HG03457 (cell line): Measurements from ENCODE around the gene PAPPA.

ENCODE experiments used
- ATAC-seq: cut with Tn5 transposase; IDR thresholded peaks from one replicate; pipeline ENCODE4 v1.9.1; 2021; ENCODE audit warnings: moderate number of reproducible peaks; ENCODE audit not compliant: unreplicated experiment

PAPPA gene

DNA sequence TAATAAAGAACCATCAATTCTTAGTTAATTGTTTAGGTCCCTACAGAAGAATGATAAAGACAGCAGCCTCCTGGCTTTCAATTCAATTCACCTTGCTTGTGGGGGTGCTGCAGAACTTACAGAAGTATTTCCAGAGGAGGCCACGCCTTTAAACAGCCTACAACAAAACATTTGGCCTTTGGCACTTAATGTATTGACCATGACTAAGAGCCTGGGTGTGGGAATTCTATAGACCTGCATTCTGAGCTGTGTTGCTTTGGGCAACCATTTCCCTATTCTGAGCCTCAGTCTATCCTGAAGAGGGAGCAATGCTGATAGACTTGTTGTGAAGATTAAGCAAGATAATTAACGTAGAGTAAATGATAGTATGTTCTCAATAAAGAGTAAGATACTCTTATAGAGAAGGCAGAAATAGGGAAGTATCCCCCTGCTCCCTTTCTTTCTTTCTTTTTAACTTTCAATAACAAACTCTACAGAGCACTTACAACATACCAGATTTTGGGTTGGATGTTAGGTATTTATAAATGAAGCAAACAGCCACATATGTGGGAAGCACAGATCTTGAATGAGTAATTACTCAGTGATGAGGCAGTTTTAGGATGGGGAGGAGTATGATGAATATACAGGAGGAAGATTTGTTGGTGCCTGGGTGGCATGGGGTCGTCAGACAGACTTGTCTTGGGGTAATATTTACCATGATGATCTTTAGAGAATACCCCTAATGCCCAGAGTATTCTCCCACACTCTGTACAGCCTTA lies 28.4 kb downstream of the PAPPA start:
- no peak for ATAC-seq

- ATAC-seq, result no peak
These were observed 29.3 kb downstream of the PAPPA start for GRCh38 chr9:116182876-116183275.

- no peak for ATAC-seq
These were observed 34.1 kb downstream of the PAPPA start for GRCh38 chr9:116187570-116188170.

GRCh38 chr9:116189683-116190082 lies 36.1 kb downstream of the PAPPA start:
- ATAC-seq, result no peak

GRCh38 chr9:116190637-116191396 lies 37.2 kb downstream of the PAPPA start:
- no peak for ATAC-seq

DNA sequence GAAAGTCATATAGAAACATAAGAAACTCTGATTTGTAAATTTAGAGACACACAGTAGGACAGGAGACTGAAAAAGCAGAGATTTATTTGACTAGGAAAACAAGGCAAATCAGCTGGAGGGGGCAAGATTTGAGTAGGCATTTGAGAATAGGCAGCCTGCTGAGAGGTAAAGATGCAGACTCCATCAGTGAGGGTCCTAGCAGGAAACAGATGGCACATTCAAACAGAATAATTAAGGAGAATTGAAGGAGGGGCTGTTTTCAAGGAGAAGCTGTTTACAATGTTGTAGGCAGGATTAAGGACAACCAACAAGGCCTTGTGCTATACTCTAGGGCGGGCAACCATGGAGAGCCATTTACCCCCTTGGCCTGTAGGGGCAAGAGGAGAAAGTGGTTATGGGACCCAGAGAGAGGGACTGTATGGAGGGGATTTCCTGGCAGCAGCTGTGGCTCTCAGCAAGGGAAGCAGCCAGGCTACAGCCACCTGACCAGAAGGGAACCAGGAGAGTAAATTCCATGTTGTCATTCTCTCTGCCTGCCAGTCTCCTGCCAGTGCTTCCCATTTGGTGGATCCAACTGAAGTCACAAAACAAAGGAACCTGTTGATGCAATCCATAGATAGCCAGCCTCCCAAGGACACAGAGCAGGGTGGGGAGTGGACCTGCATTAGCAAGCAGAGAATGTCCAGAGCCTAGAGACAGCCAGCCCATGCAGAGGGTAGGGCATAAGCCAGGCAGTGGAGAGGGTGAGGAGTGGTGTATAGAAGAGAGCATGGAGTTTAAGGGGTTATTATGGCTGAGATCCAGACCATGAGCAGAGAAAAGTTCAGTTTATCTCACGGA lies 38.2 kb downstream of the PAPPA start:
- ATAC-seq, result no peak

DNA sequence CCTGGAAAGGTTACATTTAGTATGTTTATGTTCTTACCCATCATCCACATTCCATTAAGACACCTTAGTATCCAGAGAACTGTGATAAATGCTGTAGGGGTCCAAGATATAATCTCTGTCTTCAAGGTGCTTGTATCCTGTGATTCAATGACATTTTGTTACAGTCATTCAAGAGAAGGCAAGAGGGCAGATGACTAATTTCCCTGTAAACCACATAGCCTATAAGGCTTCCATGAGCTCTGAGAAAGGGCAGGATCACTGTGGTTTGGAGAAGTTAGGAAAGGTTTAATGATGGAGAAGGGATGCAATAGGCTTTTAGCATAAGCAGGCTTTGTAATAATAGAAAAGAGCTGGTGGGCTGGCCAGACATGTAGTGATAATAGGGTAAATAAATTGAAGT lies 40.0 kb downstream of the PAPPA start:
- ATAC-seq, result no peak

DNA sequence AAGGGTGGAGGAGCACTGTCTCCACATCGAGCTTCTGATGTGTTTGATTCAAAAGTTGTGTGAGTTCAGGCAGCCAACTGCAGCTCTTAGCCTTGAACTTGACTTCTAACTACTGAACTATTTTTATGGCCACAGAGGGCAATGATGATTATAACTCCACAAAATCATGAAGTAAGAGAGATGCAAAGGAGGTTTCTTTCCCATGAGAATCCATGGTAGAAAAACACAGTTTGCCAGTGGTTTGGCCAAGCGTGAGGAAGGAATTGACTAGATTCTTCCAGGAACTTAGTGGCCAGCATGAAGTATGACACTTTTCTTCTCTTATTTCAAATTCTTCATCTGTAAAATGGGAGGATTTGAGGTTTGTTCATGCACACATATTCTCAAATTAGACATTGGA lies 43.2 kb downstream of the PAPPA start:
- no peak for ATAC-seq

DNA sequence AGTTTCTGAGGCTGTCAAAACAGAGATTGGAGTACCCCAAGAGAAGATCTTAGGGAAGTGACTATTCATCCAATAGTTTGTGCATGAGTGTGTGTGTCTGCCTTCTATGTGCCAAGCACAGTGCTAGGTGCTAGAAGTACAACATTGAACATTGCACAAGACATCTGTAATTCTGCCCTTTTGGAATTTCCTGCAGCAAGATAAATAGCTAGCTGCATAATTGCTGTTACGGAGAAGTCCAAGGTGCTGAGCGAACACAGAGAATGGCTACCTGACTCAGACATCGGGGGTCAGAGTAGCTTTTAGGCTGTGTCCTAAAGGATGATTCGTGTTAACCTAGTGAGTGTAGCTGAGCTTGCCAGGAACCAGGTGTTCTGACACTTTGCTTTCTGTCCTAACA lies 44.8 kb downstream of the PAPPA start:
- no peak for ATAC-seq

- no peak for ATAC-seq
These were observed 48.8 kb downstream of the PAPPA start for GRCh38 chr9:116202219-116202912.

DNA sequence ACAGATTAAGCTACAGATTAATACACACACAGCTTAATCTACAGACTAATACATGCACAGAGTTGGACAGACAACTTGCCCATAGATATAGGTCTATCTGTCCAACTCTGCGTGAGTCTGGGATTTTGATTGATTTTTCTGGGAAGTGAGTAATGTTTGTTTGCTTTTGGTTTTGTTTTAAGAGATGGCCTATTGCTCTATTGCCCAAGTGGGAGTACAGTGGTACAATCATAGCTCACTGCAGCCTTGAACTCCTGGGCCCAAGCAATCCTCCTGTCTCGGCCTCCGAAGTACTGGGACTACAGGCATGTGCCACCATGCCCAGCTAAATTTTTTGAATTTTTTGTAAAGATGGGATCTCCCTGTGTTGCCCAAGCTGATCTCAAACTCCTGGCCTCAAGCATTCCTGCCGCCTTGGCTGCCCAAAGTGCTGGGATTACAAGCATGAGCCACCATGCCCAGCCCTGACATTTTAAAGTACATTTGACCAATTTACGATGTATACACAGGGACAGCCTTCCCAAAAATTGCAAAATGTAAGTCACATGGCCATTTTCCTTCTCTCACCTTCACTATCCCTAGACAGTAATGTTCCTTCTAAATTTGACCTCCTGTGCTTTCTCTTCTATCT lies 50.8 kb downstream of the PAPPA start:
- ATAC-seq, result no peak

GRCh38 chr9:116207371-116208111 lies 54.0 kb downstream of the PAPPA start:
- no peak for ATAC-seq

- ATAC-seq, result no peak
These were observed 55.0 kb downstream of the PAPPA start for GRCh38 chr9:116208417-116209232.

- ATAC-seq, result no peak
These were observed 56.0 kb downstream of the PAPPA start for GRCh38 chr9:116209414-116210116.

DNA sequence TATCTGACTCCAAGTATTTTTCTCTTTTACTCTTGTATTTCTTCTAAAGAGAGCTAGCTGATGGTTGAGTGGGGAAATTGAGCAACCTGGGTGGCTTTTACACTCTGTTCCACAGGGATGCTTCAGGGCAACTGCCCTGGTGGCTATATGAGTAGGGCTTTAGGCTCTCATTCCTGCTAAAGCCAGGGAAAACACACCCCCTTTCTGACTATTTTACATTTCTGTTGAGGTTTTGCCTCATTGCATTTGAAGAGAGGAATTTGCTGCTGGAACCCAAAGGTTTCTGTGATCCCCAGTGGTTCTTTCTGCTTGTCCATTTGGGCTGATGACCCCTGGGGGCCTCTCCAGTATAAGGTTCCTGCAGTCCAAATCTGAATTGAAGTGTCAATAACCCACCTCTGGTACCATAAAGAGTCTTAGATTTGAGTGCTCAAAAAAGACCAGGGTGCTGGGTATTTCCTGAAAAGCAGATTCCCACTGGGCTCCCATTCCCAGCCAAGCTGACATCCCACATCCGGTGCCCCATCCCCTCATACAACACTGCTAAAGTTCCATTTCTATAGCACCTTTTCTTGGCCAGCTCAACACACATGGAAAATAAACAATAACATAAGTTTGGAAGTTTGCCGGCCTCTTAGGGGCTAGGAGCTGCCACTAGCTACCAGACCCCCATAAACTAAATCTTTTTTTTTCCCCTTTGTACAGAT lies 59.5 kb downstream of the PAPPA start:
- no peak for ATAC-seq

DNA sequence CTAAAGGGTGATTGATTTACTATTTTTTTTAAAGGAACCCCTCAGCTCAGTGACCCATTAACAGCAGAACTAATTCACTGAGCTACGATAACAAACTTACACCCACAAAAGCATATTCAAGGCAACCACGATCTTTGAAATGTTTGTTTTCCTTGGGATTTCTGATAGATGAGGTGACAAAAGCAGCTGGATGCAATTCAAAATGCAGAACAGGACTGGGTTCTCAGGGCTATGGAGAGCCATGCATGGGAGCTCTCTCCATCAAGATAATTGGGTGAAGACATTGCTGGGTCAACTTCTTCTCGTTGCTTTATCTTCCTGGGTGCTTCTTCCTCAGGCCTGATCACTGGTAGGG lies 60.1 kb downstream of the PAPPA start:
- ATAC-seq, result no peak

GRCh38 chr9:116218399-116218798 lies 64.8 kb downstream of the PAPPA start:
- no peak for ATAC-seq
